Testis (tissue), 2 donors: ENCODE measurements around the gene EMD.

Experiments
- POLR2A ChIP-seq: fragments of 450-650 bp; IDR thresholded peaks from one replicate; pipeline ENCODE4 v1.6.1; 2017; ENCODE audit warnings: antibody characterized with exemption, mild to moderate bottlenecking, moderate library complexity
- TF ChIP-seq, protein P1 (sequence below), 3 experiments: fragments of 450-650 bp in 2 of 3; fragments of 200-600 bp in 1 of 3; sonication (generic) in 1 of 3; IDR thresholded peaks; one replicate each; pipeline ENCODE4 v1.5.1; 2016 to 2019; ENCODE audit warnings: antibody characterized with exemption in 3 of 3, mild to moderate bottlenecking in 2 of 3, moderate library complexity in 1 of 3

DNA sequence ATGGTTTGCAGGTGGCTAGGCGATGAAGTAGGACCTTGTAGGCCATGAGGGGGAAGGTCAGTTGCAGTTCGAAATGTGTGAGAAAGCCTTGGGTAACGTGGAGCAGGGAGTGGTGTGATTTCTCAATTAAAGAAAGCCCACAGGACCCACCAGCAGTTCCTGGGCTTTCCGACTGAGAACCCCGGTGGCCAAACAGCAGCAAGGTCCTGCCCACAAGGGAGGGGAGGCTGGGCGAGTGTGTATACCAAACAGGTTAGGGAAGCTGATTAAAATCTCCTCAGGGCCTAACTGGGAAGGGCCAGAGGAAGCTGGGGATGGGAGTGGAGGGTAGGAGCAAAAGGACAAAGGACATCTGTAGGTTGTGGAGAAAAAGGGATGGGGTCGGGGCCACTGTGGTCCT, 51.8 kb downstream of the EMD start:
- TF ChIP-seq POLR2A, result no peak
- TF ChIP-seq, protein P1, sequence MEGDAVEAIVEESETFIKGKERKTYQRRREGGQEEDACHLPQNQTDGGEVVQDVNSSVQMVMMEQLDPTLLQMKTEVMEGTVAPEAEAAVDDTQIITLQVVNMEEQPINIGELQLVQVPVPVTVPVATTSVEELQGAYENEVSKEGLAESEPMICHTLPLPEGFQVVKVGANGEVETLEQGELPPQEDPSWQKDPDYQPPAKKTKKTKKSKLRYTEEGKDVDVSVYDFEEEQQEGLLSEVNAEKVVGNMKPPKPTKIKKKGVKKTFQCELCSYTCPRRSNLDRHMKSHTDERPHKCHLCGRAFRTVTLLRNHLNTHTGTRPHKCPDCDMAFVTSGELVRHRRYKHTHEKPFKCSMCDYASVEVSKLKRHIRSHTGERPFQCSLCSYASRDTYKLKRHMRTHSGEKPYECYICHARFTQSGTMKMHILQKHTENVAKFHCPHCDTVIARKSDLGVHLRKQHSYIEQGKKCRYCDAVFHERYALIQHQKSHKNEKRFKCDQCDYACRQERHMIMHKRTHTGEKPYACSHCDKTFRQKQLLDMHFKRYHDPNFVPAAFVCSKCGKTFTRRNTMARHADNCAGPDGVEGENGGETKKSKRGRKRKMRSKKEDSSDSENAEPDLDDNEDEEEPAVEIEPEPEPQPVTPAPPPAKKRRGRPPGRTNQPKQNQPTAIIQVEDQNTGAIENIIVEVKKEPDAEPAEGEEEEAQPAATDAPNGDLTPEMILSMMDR (IDR thresholded peaks at IDR 0.05), result no peak
